Muscle layer of colon (tissue), 2 donors: Measurements from ENCODE around the gene SH3BP4.

Experiments used
- H3K27ac ChIP-seq: one replicate; pipeline ENCODE4 v1.7.0; 2013; ENCODE audit warnings: low read depth, mild to moderate bottlenecking, low read length, moderate library complexity
- H3K27me3 ChIP-seq, 2 donors: one replicate each; pipeline ENCODE4 v1.7.0; 2013; ENCODE audit warnings: low read length in 2 of 2, mild to moderate bottlenecking in 2 of 2; ENCODE audit not compliant: insufficient read depth in 2 of 2, control insufficient read depth in 1 of 2
- H3K36me3 ChIP-seq: one replicate; pipeline ENCODE4 v1.7.0; 2013; ENCODE audit warnings: mild to moderate bottlenecking, low read length; ENCODE audit not compliant: insufficient read depth
- H3K4me1 ChIP-seq: one replicate; pipeline ENCODE4 v1.7.0; 2013; ENCODE audit warnings: mild to moderate bottlenecking, low read length; ENCODE audit not compliant: insufficient read depth
- H3K4me3 ChIP-seq, 2 donors: one replicate each; pipeline ENCODE4 v1.7.0; 2013; ENCODE audit warnings: low read length in 2 of 2, low read depth in 1 of 2, mild to moderate bottlenecking in 1 of 2, moderate library complexity in 1 of 2
- H3K9ac ChIP-seq: one replicate; pipeline ENCODE4 v1.7.0; 2013; ENCODE audit warnings: low read length
- H3K9me3 ChIP-seq: one replicate; pipeline ENCODE4 v1.7.0; 2013; ENCODE audit warnings: mild to moderate bottlenecking, low read length
- donor health status: abdominal sarcoma.
- donor health status: Adenocarcinoma of cecum.

The SH3BP4 gene

GRCh38 chr2:234951664-234952269 lies at the start of gene SH3BP4:
Gene SH3BP4, plus strand, starts transcription at chr2:234952017. Its CDS starts 82,986 bp downstream, at chr2:235035003.
- peak within 1 kb of the TSS; percentile 62 for H3K27ac ChIP-seq
- no peaks in the 10 kb centered on the region for H3K9me3 ChIP-seq
- H3K36me3 ChIP-seq = no peaks in the 10 kb centered on the region
- peaks cover 12% of the 10 kb centered on the region for H3K4me1 ChIP-seq
- H3K27me3 ChIP-seq = peaks cover 0 to 14% of the 10 kb centered on the region in 2 donors
- H3K9ac ChIP-seq = peak within 1 kb of the TSS; percentile 31
- H3K4me3 ChIP-seq = peak within 1 kb of the TSS; percentile 46 to 78

GRCh38 chr2:234904785-234905184 lies 47.0 kb upstream of the SH3BP4 start:
- H3K27me3 ChIP-seq = no peaks in the 10 kb centered on the region
- H3K27ac ChIP-seq = no peak overlapping the region
- no peaks in the 10 kb centered on the region for H3K9me3 ChIP-seq
- no peak overlapping the region for H3K9ac ChIP-seq
- H3K36me3 ChIP-seq = no peaks in the 10 kb centered on the region
- no peaks in the 10 kb centered on the region for H3K4me1 ChIP-seq
- no peak overlapping the region for H3K4me3 ChIP-seq

- no peaks in the 10 kb centered on the region for H3K9me3 ChIP-seq
- no peaks in the 10 kb centered on the region for H3K4me1 ChIP-seq
- H3K27me3 ChIP-seq = no peaks in the 10 kb centered on the region
- no peaks in the 10 kb centered on the region for H3K36me3 ChIP-seq
- H3K9ac ChIP-seq = no peak overlapping the region
- no peak overlapping the region for H3K27ac ChIP-seq
- H3K4me3 ChIP-seq = no peak overlapping the region
Measured at GRCh38 chr2:234905547-234906265, 46.1 kb upstream of the SH3BP4 start.

- H3K36me3 ChIP-seq = no peaks in the 10 kb centered on the region
- no peak overlapping the region for H3K27ac ChIP-seq
- H3K9me3 ChIP-seq = no peaks in the 10 kb centered on the region
- H3K27me3 ChIP-seq = no peaks in the 10 kb centered on the region
- H3K4me1 ChIP-seq = no peaks in the 10 kb centered on the region
- H3K4me3 ChIP-seq = no peak overlapping the region
- H3K9ac ChIP-seq = no peak overlapping the region
Measured at GRCh38 chr2:234910186-234910679, 41.6 kb upstream of the SH3BP4 start.

GRCh38 chr2:234911271-234911670 lies 40.5 kb upstream of the SH3BP4 start:
- no peak overlapping the region for H3K27ac ChIP-seq
- H3K9me3 ChIP-seq = no peaks in the 10 kb centered on the region
- no peaks in the 10 kb centered on the region for H3K36me3 ChIP-seq

GRCh38 chr2:234912437-234912836 lies 39.4 kb upstream of the SH3BP4 start:
- H3K9me3 ChIP-seq = no peaks in the 10 kb centered on the region
- no peaks in the 10 kb centered on the region for H3K27me3 ChIP-seq
- no peak overlapping the region for H3K4me3 ChIP-seq
- no peak overlapping the region for H3K27ac ChIP-seq
- no peaks in the 10 kb centered on the region for H3K4me1 ChIP-seq
- no peak overlapping the region for H3K9ac ChIP-seq
- no peaks in the 10 kb centered on the region for H3K36me3 ChIP-seq

More at GRCh38 chr2:234911271-234911670, 40.5 kb upstream of the SH3BP4 start:
- no peak overlapping the region for H3K4me3 ChIP-seq
- no peaks in the 10 kb centered on the region for H3K4me1 ChIP-seq
- no peak overlapping the region for H3K9ac ChIP-seq
- H3K27me3 ChIP-seq = no peaks in the 10 kb centered on the region

- H3K27me3 ChIP-seq = no peaks in the 10 kb centered on the region
- no peak overlapping the region for H3K4me3 ChIP-seq
- no peak overlapping the region for H3K9ac ChIP-seq
- H3K36me3 ChIP-seq = no peaks in the 10 kb centered on the region
- H3K27ac ChIP-seq = no peak overlapping the region
- no peaks in the 10 kb centered on the region for H3K9me3 ChIP-seq
- H3K4me1 ChIP-seq = no peaks in the 10 kb centered on the region
Measured at GRCh38 chr2:234913208-234913626, 38.6 kb upstream of the SH3BP4 start.

GRCh38 chr2:234914371-234915154 lies 37.3 kb upstream of the SH3BP4 start:
- Histone ChIP-seq H3K4me3 (no peak overlapping the region), H3K4me1 (no peaks in the 10 kb centered on the region), H3K27me3 (no peaks in the 10 kb centered on the region), H3K27ac (no peak overlapping the region), H3K9ac (no peak overlapping the region), H3K36me3 (no peaks in the 10 kb centered on the region), H3K9me3 (no peaks in the 10 kb centered on the region)

- Histone ChIP-seq H3K4me1 (no peaks in the 10 kb centered on the region), H3K36me3 (no peaks in the 10 kb centered on the region), H3K9ac (no peak overlapping the region), H3K27me3 (no peaks in the 10 kb centered on the region), H3K4me3 (no peak overlapping the region), H3K9me3 (no peaks in the 10 kb centered on the region), H3K27ac (no peak overlapping the region)
Measured at GRCh38 chr2:234916674-234917073, 35.1 kb upstream of the SH3BP4 start.

- Histone ChIP-seq H3K4me3 (no peak overlapping the region), H3K27ac (no peak overlapping the region), H3K27me3 (no peaks in the 10 kb centered on the region), H3K36me3 (no peaks in the 10 kb centered on the region), H3K4me1 (no peaks in the 10 kb centered on the region), H3K9ac (no peak overlapping the region), H3K9me3 (no peaks in the 10 kb centered on the region)
Measured at GRCh38 chr2:234917211-234917975, 34.4 kb upstream of the SH3BP4 start.

GRCh38 chr2:234919711-234920110 lies 32.1 kb upstream of the SH3BP4 start:
- H3K9ac ChIP-seq = no peak overlapping the region
- H3K27ac ChIP-seq = no peak overlapping the region
- H3K27me3 ChIP-seq = no peaks in the 10 kb centered on the region
- no peaks in the 10 kb centered on the region for H3K9me3 ChIP-seq
- no peak overlapping the region for H3K4me3 ChIP-seq
- no peaks in the 10 kb centered on the region for H3K36me3 ChIP-seq
- no peaks in the 10 kb centered on the region for H3K4me1 ChIP-seq
